Measurements from ENCODE around the gene KIAA0232. TPM values are rescaled to one million over a fixed set of nuclear protein-coding genes. Genes with fewer than 3 reads are reported as not detected.

KIAA0232 gene
- total and polyA plus RNA-seq, 2 of the 8 experiments (the other 6 are each of a cell fraction or from before 2014, with no cell fraction given): 5.6 to 23.3 TPM

DNA sequence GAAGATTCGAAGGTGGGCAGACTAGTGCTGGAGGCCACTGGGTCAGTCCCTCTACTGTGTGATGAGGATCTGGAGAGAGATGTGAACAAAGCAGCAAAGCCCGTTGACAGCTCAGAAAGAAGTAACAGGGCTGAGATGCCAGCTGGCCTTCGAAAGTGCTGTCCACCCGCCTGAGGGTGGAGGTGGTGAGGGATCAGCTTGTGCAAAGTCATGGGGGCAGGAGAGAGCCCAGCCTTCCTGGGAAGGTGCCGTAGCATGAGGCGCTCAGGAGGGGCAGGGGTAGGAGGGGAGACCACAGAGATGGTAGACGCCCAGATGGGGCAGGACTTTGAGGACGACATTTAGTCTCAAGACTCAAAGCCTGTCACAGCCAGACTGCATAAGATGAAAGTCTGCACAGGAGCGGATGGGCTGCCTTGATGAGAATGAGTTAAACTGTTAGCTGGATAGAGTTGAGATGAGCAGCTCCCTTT is 146.8 kb downstream of the KIAA0232 start (continued):
- TF ChIP-seq ZNF274 (IDR thresholded peaks at IDR 0.05; ENCODE audit: borderline replicate concordance, extremely low read depth, low read length): no peak

Data from H1 (cell line).